ENCODE results near the gene TMEM232. TPM values are rescaled to one million over a fixed set of nuclear protein-coding genes. Genes with fewer than 3 reads are reported as not detected.

The TMEM232 gene
- total RNA-seq = 1.6 and 4.9 TPM in 2 replicates

GRCh38 chr5:110726249-110727024 lies at the start of gene TMEM232:
TMEM232 (minus strand) TSS chr5:110726671; CDS start chr5:110667352, 59,319 bp downstream.

GRCh38 chr5:110738812-110739651 lies 12.6 kb upstream of the TMEM232 start, which contains the start of gene SLC25A46:
SLC25A46 (plus strand) TSS chr5:110739007; CDS start chr5:110739120, 113 bp downstream.

Small RNA genes within 50 kb of the gene (small RNA-seq; reads per million reads assigned to genes)
- gene MIR548F3 = not detected
- gene RF00432 = not detected

Other genes starting within 250 kb of the TMEM232 start
- 108 and 124 TPM in 2 replicates for gene SLC25A46, start 12.3 kb upstream of the TMEM232 start, total RNA-seq